ENCODE measurements around the gene LMNTD2.

- TF ChIP-seq CTCF (IDR thresholded peaks at IDR 0.05) (no peak), POLR2A (IDR thresholded peaks at IDR 0.05) (no peak)
Observed at GRCh38 chr11:598005-598680, 37.6 kb upstream of the LMNTD2 start.

Measured in tibial nerve (tissue), 3 donors.